HG03457 (cell line): Measurements from ENCODE around the gene FGD3.

Source experiments
- ATAC-seq: cut with Tn5 transposase; IDR thresholded peaks from one replicate; pipeline ENCODE4 v1.9.1; 2021; ENCODE audit warnings: moderate number of reproducible peaks; ENCODE audit not compliant: unreplicated experiment

The FGD3 gene

GRCh38 chr9:93066978-93067603, 119.8 kb downstream of the FGD3 start:
- no peak for ATAC-seq

GRCh38 chr9:93068956-93069355, 121.6 kb downstream of the FGD3 start:
- ATAC-seq: no peak

- no peak for ATAC-seq
Observed at GRCh38 chr9:93071464-93071863, 124.1 kb downstream of the FGD3 start.

GRCh38 chr9:93072383-93072795, 125.1 kb downstream of the FGD3 start:
- ATAC-seq: no peak

GRCh38 chr9:93076101-93076791, 128.9 kb downstream of the FGD3 start:
- no peak for ATAC-seq

- no peak for ATAC-seq
Observed at GRCh38 chr9:93076792-93077128, 129.4 kb downstream of the FGD3 start.

- ATAC-seq: no peak
Observed at GRCh38 chr9:93077367-93077766, 130.0 kb downstream of the FGD3 start.

- ATAC-seq: no peak
Observed at GRCh38 chr9:93077811-93078210, 130.5 kb downstream of the FGD3 start.

- ATAC-seq: no peak
Observed at GRCh38 chr9:93079371-93079770, 132.0 kb downstream of the FGD3 start.

GRCh38 chr9:93080406-93080805, 133.1 kb downstream of the FGD3 start:
- no peak for ATAC-seq

- ATAC-seq: no peak
Observed at GRCh38 chr9:93081081-93081529, 133.8 kb downstream of the FGD3 start.

- ATAC-seq: no peak
Observed at GRCh38 chr9:93081931-93082330, 134.6 kb downstream of the FGD3 start.

GRCh38 chr9:93082841-93083411, 135.6 kb downstream of the FGD3 start:
- ATAC-seq: no peak

- ATAC-seq: no peak
Observed at GRCh38 chr9:93083592-93084470, 136.5 kb downstream of the FGD3 start.

GRCh38 chr9:93084471-93084881, 137.2 kb downstream of the FGD3 start:
- ATAC-seq: no peak

GRCh38 chr9:93085676-93086075, 138.4 kb downstream of the FGD3 start:
- ATAC-seq: no peak
